Left forelimb (tissue), 1 donor: Measurements from ENCODE around the gene RAB39A.
"Not testable (repeated sequence)": the region's sequence is repeated elsewhere in the genome, so short reads cannot be mapped to it uniquely, and the experiment has no call there.

ENCODE experiments used
- DNase-seq: peaks from one replicate; pipeline ENCODE4 v3.0.0-alpha.2; 2018; ENCODE audit warnings: low spot score

Gene RAB39A, protein sequence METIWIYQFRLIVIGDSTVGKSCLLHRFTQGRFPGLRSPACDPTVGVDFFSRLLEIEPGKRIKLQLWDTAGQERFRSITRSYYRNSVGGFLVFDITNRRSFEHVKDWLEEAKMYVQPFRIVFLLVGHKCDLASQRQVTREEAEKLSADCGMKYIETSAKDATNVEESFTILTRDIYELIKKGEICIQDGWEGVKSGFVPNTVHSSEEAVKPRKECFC

DNA sequence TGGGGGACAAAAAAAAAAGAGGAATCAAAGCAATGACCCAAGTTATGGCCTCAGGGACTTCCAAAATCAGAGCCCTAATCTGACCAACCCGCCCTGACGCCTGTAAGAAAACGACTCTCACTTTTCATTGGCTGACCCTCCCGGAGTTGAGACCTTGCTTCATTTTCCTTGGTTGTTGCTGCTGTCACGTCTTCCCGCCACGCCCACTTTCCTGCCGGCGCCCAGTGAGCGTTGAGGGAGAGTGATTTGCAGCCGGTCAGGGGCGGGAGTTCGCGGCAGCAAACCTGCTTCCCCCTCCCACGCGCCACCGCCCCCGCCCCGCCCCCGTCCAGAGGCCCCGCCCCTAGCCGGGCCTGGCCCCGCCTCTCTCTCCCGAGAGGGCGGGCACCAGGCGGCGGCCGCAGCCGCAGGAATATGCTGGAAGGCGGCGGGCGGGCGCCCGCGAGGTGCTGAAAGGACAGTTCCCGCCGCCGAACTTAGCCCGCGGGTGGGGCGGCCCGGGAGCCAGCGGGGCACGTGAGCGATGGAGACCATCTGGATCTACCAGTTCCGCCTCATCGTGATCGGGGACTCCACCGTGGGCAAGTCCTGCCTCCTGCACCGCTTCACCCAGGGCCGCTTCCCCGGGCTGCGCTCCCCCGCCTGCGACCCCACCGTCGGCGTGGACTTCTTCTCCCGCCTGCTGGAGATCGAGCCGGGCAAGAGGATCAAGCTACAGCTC is at the start of gene RAB39A:
Gene RAB39A, plus strand, starts transcription at position 403 of the 721 bp plus-strand sequence. Its CDS starts 121 bp downstream, at position 524.
- DNase-seq, result peak; percentile 87

DNA sequence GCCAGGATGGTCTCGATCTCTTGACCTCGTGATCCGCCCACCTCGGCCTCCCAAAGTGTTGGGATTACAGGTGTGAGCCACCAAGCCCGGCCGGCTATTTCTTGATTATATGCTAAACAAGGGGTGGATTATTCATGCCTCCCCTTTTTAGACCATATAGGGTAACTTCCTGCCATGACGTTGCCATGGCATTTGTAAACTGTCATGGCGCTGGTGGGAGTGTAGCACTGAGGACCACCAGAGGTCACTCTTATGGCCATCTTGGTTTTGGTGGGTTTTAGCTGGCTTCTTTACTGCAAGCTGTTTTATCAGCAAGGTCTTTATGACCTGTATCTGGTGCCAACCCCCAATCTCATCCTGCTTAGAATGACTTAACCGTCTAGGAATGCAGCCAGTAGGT is 46.8 kb upstream of the RAB39A start:
- DNase-seq, result not testable (repeated sequence)

DNA sequence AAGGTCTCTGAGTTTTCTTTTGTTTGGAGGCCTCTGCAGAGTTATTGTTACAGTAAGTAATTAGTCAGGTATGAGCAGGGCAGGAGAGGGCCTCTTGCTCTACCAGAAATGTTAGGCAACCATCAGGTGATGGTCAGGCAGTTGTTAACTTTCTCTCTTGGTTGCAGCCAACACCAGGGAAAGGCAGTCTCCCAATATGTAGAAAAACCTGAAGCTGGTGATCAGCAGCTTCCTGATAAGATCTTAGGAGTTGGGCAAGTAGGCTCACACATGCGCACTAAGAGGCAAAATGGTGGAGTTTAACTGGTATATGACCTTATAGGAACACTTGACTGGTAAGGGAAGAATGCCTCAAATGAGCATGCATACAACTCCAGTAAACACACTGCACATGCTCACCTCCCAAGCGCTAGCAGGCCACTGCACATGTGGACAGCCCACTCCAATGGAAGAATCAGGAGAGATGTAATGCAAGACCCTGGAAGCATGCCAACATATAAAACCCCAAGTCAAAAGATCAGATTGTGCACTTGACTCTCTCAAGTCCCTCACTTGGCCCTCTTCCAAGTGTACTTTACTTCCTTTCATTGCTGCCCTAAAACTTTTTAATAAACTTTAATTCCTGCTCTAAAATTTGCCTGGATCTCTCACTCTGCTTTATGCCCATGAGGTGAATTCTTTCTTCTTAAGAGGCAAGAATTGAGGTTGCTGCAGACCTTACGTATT is 46.0 kb upstream of the RAB39A start:
- no peak for DNase-seq

DNA sequence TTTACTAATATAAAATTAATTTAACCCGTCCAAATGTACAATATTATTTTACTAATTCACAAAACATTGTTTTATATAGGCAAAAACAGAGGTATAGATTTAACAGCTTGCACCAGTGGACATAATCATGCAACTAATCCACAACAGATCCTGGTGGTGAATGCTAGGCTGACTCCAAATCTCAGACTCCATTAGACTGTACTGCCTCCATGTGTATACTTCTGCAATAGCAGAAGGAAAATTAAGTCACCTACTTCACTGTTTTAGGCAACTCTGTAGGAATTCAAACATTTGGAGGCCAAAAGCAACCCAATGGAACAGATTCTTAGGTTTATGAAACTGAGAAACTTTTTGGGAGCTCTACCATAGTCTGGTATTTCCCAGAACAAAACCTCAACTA is 30.0 kb upstream of the RAB39A start:
- no peak for DNase-seq

DNA sequence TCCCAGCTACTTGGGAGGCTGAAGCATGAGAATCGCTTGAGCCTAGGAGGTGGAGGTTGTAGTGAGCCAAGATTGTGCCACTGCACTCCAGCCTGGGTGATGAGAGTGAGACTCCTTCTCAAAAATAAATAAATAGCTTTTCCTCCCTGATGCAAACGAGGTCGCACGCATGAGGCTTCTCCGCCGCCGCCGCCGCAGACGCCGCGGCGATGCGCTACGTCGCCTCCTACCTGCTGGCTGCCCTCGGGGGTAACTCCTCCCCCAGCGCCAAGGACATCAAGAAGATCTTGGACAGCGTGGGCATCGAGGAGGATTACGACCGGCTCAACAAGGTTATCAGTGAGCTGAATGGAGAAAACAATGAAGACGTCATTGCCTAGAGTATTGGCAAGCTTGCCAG is 20.0 kb upstream of the RAB39A start:
- no peak for DNase-seq

DNA sequence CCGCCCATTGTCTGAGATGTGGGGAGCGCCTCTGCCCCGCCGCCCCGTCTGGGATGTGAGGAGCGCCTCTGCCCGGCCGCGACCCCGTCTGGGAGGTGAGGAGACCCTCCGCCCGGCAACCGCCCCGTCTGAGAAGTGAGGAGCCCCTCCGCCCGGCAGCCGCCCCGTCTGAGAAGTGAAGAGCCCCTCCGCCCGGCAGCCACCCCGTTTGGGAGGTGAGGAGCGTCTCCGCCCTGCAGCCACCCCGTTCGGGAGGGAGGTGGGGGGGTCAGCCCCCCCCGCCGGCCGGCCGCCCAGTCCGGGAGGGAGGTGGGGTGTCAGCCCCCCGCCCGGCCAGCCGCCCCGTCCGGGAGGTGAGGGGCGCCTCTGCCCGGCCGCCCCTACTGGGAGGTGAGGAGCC is 15.8 kb upstream of the RAB39A start:
- DNase-seq, result not testable (repeated sequence)

DNA sequence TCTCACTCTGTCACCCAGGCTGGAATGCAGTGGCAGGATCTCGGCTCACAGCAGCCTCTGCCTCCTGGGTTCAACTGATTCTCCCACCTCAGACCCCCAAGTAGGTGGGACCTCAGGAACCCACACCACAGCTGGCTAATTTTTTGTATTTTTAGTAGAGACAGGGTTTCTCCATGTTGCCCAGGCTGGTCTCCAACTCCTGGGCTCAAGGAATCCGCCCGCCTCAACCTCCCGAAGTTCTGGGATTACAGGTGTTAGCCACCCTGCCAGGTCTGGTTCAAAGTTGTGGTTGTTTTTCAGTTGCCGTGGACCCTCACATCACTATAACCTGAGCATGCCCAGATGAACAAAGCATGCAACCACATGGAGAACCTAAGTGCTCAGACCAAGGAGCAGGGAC is 13.0 kb upstream of the RAB39A start:
- DNase-seq, result no peak

DNA sequence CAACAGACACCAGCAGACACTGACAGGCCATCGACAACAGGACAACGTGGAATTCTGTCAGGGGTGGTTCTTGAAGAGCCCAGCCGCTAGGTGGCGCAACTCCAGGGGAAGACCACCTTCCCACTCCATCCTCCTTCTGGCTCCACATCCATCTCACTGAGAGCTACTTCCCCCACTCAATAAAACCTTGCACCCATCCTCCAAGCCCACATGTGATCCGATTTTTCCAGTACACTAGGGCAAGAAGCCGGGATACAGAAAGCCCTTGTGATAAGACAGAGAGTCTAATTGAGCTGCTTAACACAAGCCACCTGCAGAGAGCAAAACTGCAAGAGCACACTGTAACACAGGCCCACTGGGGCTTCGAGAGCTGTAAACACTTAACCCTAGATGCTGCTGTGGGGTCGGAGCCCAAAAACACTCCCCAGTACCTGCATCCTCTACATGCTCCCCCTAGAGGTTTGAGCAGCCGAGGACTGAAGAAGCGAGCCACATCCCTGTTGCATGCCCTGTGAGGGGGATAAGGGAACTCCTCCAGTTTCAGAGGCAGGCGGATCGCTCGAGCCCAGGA is 11.5 kb upstream of the RAB39A start:
- DNase-seq, result no peak

DNA sequence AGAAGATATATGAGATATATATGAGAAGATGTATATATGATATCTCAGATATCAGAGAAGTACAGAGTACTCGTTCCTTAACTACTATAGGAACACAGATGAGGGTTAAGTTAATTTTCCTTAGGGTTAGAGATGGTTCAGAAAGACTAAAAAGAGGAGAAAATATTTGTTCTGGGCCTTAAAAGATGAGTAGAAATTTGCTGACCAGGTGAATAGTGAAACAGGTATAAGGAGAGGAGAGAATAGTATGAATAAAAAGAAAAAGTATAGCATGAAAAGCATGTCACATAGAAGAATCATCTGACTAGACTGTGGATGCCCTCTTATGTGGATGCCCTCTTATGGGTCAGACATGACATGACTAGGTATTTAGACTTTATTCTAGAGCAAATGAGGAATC is 6.3 kb upstream of the RAB39A start:
- DNase-seq, result no peak

DNA sequence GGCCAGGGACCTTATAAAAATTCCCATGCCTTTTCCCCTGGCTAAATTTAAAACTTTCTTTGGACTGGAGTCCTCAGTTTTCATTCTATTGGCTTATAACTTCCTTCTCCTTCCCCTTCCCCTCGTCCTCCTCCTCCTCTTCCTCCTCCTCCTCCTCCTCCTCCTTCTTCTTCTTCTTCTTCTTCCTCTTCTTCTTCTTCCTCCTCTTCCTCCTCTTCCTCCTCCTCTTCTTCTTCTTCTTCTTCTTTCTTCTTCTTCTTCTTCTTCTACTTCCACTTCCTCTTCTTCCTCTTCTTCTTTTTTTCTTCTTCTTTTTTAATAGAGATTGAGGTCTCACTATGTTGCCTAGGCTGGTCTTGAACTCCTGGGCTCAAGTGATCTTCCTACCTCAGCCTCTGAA is 4.7 kb upstream of the RAB39A start:
- DNase-seq, result not testable (repeated sequence)

DNA sequence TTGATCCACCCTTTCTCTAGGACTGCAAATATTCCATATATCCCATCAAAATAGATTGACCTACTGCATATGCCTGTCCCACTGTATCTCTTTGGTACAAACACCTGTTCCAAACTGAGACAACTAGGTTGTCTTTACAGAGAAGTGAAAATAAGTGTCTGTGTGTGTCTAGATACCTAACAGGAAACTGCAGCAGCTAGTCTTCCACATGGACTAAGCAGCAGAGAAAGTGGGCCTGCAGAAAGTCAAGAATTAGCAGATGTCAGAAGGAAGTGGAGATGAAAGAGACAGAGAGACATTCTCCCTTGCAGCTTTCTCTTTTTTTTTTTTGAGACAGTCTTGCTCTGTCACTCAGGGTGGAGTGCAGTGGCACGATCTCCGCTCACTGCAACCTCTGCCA is 3.9 kb upstream of the RAB39A start:
- DNase-seq, result no peak

DNA sequence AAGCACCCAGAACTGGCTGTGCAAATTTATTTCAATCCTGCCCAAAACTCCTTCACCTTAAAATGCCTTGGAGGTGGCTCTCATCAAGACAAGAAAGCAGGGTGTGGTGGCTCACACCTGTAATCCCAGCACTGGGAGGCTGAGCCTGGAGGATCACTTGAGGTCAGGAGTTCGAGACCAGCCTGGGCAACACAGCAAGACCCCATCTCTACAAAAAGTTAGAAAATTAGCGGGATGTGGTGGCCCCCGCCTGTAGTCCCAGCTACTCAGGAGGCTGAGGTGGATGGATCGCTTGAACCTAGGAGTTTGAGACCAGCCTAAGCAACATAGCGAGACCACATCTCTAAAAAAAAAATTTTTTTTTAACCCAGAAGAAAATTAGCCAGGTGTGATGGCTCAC is 689 bp upstream of the RAB39A start:
- no peak for DNase-seq

DNA sequence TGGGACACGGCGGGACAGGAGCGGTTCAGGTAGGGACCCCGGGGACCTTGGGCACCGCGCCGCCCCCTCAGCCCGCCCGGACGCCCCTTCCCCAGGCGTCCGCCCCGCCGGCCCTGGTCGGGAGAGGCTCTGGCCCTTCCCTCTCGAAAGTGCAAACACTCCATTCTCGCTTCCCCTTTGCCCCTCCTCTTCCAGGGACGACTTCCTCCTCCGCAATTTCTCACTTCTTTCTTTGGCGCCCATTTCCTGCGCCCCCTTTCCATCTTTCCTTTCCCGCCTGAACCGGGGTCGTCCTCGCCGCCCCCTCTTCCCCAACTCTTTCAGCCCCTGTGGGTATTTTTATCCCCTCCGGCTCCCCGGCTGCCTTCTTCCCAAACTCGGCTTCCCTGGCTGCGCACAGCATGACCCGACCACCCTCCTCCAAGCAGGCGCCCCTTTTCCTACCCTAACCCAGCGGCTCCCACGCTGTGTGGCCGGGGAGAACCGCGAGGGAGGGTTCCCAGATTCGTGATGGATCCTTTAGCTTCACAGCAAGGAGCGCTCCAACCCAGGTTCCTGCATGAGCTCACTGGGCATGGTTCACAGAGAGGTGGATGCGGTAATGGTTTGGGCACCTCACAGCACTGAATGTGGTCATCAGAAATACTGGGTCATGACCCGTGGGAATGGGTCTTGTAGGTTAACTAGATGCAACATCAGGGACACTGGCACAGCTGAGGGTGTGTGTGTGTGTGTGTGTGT is 689 bp downstream of the RAB39A start:
- no peak for DNase-seq

DNA sequence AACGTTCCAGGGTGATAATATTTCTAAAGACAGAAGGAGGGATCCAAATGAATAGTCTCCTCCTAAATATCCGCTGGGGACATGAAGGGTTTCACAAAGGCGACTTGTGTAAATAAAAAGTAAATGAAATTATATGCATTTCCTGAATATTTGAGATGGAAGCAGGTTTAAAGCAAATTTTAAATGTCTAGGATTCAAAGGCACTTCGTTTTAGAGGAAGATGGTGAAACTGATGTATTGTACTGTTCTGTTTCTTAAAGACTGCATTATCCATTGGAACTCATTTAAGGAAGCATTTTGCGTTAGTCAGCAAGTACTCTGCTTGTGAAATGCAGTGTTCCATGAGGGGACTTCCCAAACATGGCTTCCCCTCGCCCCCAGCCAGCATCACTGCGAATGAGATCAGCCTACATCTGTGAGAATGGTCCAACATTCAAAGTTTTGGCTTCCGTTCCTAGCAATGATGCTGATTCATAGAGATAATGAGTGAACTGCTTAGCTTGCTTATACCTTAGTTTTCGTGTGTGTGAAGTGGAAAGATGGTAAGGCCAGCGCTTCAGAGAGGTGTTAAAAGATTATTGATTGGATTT is 1.5 kb downstream of the RAB39A start:
- no peak for DNase-seq

DNA sequence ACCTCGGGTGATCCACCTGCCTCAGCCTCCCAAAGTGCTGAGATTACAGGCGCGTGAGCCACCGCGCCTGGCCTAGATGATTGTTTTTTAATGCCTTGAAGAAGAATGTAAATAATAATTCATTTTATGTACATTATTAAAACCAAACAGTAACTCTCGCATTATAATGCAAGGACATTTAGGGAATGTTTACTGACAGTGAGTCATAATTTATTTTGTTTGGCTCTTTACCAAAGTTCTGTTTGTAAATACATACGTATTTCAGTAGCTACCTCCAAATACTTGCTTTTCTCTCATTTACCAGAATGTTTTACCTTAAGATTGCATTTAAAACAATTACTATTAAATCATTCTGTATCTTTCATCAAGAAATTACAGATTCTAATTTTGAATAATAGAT is 3.0 kb downstream of the RAB39A start:
- DNase-seq, result no peak

DNA sequence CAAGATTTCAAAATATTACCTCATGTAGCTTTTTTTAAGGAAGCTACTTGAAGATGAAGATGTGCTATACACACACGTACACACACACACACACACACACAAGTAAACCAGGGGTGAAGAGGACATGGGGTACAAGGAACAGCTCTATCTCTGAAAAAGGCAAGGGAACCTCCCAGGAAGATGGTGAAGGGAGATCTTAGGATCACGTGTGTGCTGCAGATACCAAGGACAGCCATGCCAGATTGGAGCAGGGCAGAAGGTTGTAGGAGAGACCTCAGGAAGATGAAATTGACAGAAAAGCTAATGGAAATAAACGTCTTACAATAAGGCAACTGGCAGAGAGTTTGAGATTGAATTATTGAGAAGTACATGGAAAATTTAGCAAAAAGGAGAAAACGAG is 19.7 kb downstream of the RAB39A start:
- no peak for DNase-seq

DNA sequence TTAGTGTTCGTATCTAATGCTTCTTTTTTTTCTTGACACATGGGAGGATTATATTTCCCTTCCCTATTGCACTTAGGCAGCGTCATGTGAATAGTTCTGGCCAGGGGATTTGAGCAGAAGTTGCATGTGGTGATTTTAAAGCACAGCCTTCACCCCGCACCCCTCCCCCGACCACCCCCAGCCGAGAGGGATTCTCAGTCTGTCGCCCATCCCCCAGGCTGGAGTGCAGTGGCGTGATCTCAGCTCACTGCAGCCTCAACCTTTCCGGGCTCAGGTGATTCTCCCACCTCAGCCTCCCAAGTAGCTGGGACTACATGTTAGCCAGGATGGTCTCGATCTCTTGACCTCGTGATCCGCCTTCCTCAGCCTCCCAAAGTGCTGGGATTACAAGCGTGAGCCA is 20.1 kb downstream of the RAB39A start:
- not testable (repeated sequence) for DNase-seq

DNA sequence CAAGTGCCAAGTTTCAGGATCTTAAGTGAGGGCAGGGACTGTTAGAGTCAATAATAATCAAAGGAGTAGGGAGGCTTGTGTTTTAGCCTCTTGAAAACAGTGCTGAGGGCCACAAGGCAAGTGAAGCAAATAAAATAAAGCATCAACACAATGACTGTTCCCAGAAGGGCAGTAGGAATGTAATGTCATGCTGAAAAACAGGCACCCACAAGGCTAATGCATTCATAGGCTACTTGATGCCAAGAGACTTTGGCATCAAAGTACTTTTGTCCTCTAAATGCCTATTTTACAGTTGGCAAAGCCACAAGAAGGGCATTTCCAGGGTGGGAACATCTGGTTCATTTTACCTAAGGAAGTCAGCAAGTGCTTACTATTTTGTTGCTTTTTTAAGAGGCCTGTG is 22.9 kb downstream of the RAB39A start:
- DNase-seq, result no peak

DNA sequence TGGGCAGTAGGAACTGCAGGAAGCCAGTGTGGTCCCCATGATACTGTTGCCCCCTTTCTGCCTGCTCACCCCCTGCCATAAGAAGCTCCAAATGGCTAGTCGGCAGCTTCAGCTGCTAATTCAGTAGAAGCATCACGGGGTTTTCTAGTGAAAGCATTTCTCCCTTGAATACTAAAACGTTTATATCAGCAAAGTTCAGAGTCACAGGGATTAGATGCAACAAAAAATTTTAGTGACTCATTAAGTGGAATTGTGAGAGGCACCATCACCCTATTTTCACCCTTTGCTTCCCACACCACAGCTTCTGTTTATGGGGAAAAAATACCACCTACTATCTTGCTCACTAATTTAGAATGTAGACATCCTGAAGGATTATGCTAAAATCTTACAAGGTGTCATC is 25.2 kb downstream of the RAB39A start:
- no peak for DNase-seq

DNA sequence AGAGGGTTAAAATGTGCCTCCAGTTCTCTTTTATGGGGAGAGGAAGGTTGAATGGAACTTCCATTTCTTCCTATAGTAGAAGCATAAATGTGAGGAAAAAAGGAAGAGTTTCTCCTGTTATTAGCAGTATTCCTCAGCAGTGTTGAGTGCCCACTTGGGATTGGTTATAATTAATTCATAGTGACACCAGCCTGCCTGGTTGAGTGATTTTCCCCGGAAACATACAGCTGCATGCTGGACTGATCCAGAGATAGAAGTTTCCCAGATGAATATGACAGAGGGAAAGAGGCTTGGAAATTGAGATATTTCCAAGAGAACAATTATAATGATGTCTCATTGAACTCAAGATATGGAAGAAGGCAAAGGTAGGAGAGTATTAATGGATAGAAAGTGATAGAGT is 28.3 kb downstream of the RAB39A start:
- DNase-seq, result no peak

DNA sequence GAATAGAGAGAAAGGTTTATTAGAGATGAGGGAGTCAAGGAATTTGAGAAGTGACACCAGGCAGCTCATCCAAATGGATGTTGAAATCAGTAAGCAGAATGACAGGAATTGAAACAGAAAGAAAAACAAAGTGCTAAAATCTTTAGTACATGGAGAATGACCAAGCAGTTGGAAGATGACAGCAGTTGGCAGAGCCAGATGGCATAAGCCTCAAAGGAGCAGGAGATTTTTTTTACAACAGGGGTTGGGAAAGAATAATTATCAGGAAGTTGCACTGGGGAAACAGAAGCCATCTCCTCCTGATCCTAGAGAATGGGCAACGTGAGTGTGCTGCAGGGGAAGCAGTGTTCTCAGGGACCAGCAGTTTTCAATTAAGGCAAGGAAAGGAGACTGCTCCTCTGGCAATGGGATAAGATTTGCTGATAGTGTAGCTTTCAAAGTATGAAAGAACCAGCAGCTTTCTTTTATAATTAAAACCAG is 28.9 kb downstream of the RAB39A start:
- no peak for DNase-seq

DNA sequence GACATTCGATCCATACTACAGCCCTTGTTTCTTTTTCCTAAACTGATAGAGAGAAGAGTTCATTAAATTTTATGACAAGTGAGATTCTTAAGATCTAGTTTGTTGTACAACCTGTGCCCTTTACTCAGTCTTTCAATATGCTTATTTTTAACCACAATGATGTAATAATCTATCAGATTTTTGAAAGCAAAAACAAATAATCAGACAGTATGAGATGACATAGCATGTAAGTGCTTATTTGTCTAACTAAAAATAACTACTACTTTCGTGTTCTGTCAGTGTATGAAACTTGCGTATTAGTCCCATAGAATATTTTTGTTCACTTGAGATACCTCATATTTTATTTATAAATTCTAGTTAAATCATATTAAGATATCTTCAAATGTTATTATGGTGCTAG is 33.2 kb downstream of the RAB39A start:
- DNase-seq, result no peak
